Measurements from ENCODE around the gene TIMP2. TPM values are rescaled to one million over a fixed set of nuclear protein-coding genes. Genes with fewer than 3 reads are reported as not detected.

The TIMP2 gene
- total and polyA plus RNA-seq, 4 donors = 8.9 to 37.6 (median 10.1) TPM

DNA sequence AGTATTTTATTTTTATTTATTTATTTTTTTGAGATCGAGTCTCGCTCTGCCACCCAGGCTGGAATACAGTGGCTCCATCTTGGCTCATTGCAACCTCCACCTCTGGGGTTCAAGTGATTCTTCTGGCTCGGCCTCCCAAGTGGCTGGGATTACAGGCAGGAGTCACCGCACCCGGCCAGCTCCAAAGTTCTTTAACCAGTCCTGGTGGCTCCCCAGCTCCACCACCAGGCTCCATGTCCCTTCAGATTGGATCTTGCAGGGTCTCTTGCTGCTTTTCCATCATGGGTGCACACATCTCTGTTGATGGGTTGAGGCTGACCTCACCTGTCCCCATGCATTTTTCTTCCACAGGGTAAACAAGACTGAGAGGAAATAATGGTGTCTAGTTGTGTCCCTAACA, 76.2 kb downstream of the TIMP2 start (continued):
- no peak for TF ChIP-seq HNF4G (IDR thresholded peaks at IDR 0.05)
- TF ChIP-seq SP1 (IDR thresholded peaks at IDR 0.05) = no peak
- no peak for TF ChIP-seq FOXA2 (IDR thresholded peaks at IDR 0.05)
- TF ChIP-seq, protein P1, sequence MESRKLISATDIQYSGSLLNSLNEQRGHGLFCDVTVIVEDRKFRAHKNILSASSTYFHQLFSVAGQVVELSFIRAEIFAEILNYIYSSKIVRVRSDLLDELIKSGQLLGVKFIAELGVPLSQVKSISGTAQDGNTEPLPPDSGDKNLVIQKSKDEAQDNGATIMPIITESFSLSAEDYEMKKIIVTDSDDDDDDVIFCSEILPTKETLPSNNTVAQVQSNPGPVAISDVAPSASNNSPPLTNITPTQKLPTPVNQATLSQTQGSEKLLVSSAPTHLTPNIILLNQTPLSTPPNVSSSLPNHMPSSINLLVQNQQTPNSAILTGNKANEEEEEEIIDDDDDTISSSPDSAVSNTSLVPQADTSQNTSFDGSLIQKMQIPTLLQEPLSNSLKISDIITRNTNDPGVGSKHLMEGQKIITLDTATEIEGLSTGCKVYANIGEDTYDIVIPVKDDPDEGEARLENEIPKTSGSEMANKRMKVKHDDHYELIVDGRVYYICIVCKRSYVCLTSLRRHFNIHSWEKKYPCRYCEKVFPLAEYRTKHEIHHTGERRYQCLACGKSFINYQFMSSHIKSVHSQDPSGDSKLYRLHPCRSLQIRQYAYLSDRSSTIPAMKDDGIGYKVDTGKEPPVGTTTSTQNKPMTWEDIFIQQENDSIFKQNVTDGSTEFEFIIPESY (IDR thresholded peaks at IDR 0.05) = no peak
- no peak for TF ChIP-seq NR2F2 (IDR thresholded peaks at IDR 0.05)
- no peak for TF ChIP-seq RAD21 (IDR thresholded peaks at IDR 0.05)

DNA sequence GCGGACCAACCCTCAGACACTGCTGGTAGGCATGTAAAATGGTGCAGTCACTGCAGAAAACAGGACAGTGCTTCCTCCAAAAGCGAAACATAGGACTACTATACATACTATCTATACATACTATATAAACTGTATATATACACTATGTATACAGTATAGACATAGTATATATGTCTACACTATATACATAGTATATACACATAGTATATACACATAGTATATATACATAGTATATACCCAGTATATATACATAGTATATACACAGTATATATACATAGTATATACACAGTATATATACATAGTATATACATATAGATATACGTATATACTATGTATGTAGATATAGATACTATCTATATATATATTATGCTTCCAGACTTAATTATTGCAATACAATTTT, 78.1 kb downstream of the TIMP2 start:
- no peaks in the 10 kb centered on the region for H3K9me3 ChIP-seq (ENCODE audit: control insufficient read depth in 4 of 4, low read length in 3 of 4)
- H3K4me3 ChIP-seq (ENCODE audit: low read depth in 1 of 3, low read length in 3 of 3) = no peak overlapping the region
- H3K36me3 ChIP-seq (ENCODE audit: control insufficient read depth in 4 of 4, insufficient read depth in 3 of 4, low read depth in 1 of 4, low read length in 3 of 4) = no peaks in the 10 kb centered on the region
- H3K27me3 ChIP-seq (ENCODE audit: control insufficient read depth in 4 of 4, insufficient read depth in 4 of 4, low read length in 3 of 4) = no peaks in the 10 kb centered on the region
- TF ChIP-seq JUND (IDR thresholded peaks at IDR 0.05) (no peak), RXRA (IDR thresholded peaks at IDR 0.05) (no peak), RAD21 (IDR thresholded peaks at IDR 0.05) (no peak), EGR1 (IDR thresholded peaks at IDR 0.05; ENCODE audit: low read depth in 2 of 2) (no peak), FOXA1 (IDR thresholded peaks at IDR 0.05) (no peak), HNF4A (conservative IDR thresholded peaks at IDR 0.05) (no peak), HNF4G (IDR thresholded peaks at IDR 0.05) (no peak), GABPA (IDR thresholded peaks at IDR 0.05 in 1 of 2, conservative IDR thresholded peaks at IDR 0.05 in 1 of 2) (no peak), TAF1 (conservative IDR thresholded peaks at IDR 0.05) (no peak), FOXA2 (IDR thresholded peaks at IDR 0.05) (no peak), YY1 (IDR thresholded peaks at IDR 0.05) (no peak), NR2F2 (IDR thresholded peaks at IDR 0.05) (no peak), SP1 (IDR thresholded peaks at IDR 0.05) (no peak)
- TF ChIP-seq, protein P1 (IDR thresholded peaks at IDR 0.05) = no peak
- TF ChIP-seq, protein P2, sequence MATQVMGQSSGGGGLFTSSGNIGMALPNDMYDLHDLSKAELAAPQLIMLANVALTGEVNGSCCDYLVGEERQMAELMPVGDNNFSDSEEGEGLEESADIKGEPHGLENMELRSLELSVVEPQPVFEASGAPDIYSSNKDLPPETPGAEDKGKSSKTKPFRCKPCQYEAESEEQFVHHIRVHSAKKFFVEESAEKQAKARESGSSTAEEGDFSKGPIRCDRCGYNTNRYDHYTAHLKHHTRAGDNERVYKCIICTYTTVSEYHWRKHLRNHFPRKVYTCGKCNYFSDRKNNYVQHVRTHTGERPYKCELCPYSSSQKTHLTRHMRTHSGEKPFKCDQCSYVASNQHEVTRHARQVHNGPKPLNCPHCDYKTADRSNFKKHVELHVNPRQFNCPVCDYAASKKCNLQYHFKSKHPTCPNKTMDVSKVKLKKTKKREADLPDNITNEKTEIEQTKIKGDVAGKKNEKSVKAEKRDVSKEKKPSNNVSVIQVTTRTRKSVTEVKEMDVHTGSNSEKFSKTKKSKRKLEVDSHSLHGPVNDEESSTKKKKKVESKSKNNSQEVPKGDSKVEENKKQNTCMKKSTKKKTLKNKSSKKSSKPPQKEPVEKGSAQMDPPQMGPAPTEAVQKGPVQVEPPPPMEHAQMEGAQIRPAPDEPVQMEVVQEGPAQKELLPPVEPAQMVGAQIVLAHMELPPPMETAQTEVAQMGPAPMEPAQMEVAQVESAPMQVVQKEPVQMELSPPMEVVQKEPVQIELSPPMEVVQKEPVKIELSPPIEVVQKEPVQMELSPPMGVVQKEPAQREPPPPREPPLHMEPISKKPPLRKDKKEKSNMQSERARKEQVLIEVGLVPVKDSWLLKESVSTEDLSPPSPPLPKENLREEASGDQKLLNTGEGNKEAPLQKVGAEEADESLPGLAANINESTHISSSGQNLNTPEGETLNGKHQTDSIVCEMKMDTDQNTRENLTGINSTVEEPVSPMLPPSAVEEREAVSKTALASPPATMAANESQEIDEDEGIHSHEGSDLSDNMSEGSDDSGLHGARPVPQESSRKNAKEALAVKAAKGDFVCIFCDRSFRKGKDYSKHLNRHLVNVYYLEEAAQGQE (IDR thresholded peaks at IDR 0.05) = no peak
- TF ChIP-seq, protein P3, sequence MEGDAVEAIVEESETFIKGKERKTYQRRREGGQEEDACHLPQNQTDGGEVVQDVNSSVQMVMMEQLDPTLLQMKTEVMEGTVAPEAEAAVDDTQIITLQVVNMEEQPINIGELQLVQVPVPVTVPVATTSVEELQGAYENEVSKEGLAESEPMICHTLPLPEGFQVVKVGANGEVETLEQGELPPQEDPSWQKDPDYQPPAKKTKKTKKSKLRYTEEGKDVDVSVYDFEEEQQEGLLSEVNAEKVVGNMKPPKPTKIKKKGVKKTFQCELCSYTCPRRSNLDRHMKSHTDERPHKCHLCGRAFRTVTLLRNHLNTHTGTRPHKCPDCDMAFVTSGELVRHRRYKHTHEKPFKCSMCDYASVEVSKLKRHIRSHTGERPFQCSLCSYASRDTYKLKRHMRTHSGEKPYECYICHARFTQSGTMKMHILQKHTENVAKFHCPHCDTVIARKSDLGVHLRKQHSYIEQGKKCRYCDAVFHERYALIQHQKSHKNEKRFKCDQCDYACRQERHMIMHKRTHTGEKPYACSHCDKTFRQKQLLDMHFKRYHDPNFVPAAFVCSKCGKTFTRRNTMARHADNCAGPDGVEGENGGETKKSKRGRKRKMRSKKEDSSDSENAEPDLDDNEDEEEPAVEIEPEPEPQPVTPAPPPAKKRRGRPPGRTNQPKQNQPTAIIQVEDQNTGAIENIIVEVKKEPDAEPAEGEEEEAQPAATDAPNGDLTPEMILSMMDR (IDR thresholded peaks at IDR 0.05; ENCODE audit: low read depth, low read length, missing input control) = no peak
- TF ChIP-seq, protein P4, sequence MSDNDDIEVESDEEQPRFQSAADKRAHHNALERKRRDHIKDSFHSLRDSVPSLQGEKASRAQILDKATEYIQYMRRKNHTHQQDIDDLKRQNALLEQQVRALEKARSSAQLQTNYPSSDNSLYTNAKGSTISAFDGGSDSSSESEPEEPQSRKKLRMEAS (IDR thresholded peaks at IDR 0.05) = no peak
- TF ChIP-seq, protein P5, sequence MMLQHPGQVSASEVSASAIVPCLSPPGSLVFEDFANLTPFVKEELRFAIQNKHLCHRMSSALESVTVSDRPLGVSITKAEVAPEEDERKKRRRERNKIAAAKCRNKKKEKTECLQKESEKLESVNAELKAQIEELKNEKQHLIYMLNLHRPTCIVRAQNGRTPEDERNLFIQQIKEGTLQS (IDR thresholded peaks at IDR 0.05) = no peak
- no peak overlapping the region for H3K9ac ChIP-seq (ENCODE audit: low read depth in 1 of 2, low read length in 2 of 2)
- H3K4me1 ChIP-seq (ENCODE audit: control insufficient read depth in 4 of 4, insufficient read depth in 4 of 4, low read length in 3 of 4) = no peaks in the 10 kb centered on the region
- 97% methylated on average over 3 of the region's 3 CpGs for WGBS
- no peak overlapping the region for H3K27ac ChIP-seq (ENCODE audit: low read depth in 1 of 2, low read length in 2 of 2)
- no peak for DNase-seq (ENCODE audit: low spot score)
